Stimulated activated CD8-positive, alpha-beta memory T cell treated with anti-CD3 and anti-CD28 coated beads, Interleukin-12 subunit alpha, Interleukin-12 subunit beta, amount 100 ng/mL, for 24 hours (primary cell): ENCODE results near the gene PDZK1.
"Not testable (repeated sequence)": the region's sequence is repeated elsewhere in the genome, so short reads cannot be mapped to it uniquely, and the experiment has no call there.

Experiments
- DNase-seq: peaks from one replicate; pipeline ENCODE4 v3.0.0-alpha.2; 2020; ENCODE audit errors: extremely low read depth

PDZK1 gene

DNA sequence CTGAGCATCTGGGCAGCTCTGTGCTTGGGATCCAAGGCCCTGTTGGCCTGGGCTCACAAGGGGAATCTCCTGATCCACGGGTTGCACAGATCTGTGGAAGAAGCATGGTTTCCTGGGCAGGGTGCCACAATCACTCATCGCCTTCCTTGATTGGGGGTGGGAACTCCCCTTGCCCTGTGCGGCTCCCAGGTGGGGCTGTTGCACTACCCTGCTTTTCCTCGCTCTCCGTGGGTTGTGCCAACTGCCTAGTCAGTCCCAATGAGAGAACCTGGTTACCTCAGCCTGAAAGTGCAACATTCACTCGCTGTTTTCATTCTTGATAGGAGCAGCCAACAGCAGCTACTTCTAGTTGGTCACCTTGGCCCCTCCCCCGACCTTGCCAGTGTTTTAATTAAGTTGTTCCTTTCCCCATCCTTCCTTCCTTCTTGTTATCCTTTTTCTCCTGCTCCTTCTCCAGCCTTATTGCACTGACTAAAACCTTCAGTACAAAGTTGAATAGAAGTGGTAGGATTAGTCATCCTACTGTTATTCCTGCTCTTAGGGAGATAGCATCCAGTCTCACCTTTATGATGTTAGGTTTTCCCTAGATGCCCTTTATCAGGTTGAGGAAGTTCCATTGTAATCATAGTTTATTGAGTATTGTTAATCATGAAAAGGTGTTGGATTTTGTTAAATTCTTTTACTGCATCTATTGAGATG lies 50.8 kb downstream of the PDZK1 start:
- not testable (repeated sequence) for DNase-seq

DNA sequence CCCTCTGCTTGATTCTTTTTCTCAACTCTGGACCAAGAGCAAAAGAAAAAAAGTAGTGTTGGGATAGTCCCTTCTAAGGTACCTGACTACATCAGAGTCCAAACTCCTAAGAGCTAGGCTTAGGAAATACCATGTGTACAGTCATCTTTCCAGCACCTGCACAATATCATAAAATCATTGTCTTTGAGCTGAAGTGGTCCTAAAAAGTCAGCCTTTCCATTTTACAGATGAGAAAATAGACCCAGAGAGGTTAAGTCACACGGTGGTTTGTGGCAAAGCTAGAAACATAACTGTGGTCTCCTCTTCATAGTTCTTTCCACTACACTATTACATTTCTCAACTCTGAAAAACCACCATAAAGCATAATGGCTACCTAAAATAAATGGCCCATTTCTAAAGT lies 63.2 kb downstream of the PDZK1 start:
- not testable (repeated sequence) for DNase-seq

- not testable (repeated sequence) for DNase-seq
Observed at GRCh38 chr1:145641886-145642285, 65.3 kb downstream of the PDZK1 start.

GRCh38 chr1:145636237-145636636 lies 70.9 kb downstream of the PDZK1 start:
- not testable (repeated sequence) for DNase-seq

GRCh38 chr1:145622177-145622576 lies 85.0 kb downstream of the PDZK1 start:
- DNase-seq: not testable (repeated sequence)
